OCI-LY1 (cell line): ENCODE results near the gene DLK1.

Experiments
- EZH2 ChIP-seq: fragments of 200-600 bp; sonication (generic), shearing (Covaris generic); IDR thresholded peaks from 2 replicates; pipeline ENCODE4 v1.8.0; 2017; ENCODE audit warnings: borderline replicate concordance, mixed run types, mild to moderate bottlenecking, antibody characterized with exemption, low read length, moderate library complexity, mixed read lengths
- TF ChIP-seq, protein P1 (sequence below): fragments of 200-600 bp; sonication (generic), shearing (Covaris generic); IDR thresholded peaks from 2 replicates; pipeline ENCODE4 v1.5.1; 2017; ENCODE audit warnings: mild to moderate bottlenecking, antibody characterized with exemption, low read length, moderate library complexity, mixed read lengths

- TF ChIP-seq, protein P1, sequence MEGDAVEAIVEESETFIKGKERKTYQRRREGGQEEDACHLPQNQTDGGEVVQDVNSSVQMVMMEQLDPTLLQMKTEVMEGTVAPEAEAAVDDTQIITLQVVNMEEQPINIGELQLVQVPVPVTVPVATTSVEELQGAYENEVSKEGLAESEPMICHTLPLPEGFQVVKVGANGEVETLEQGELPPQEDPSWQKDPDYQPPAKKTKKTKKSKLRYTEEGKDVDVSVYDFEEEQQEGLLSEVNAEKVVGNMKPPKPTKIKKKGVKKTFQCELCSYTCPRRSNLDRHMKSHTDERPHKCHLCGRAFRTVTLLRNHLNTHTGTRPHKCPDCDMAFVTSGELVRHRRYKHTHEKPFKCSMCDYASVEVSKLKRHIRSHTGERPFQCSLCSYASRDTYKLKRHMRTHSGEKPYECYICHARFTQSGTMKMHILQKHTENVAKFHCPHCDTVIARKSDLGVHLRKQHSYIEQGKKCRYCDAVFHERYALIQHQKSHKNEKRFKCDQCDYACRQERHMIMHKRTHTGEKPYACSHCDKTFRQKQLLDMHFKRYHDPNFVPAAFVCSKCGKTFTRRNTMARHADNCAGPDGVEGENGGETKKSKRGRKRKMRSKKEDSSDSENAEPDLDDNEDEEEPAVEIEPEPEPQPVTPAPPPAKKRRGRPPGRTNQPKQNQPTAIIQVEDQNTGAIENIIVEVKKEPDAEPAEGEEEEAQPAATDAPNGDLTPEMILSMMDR: no peak
- TF ChIP-seq EZH2: no peak
These were observed 36.0 kb upstream of the DLK1 start for GRCh38 chr14:100690672-100691071.
